ACC112 (cell line): ENCODE data around the gene C1orf53.
"Not testable (repeated sequence)": the region's sequence is repeated elsewhere in the genome, so short reads cannot be mapped to it uniquely, and the experiment has no call there.

Experiments
- H2AFZ ChIP-seq: fragments of 200-600 bp; sonication (generic); one replicate; pipeline ENCODE4 v1.6.0; 2017; ENCODE audit warnings: antibody characterized with exemption, low read length; ENCODE audit not compliant: unreplicated experiment
- H3K27ac ChIP-seq: fragments of 200-600 bp; sonication (generic); 2 replicates; pipeline ENCODE4 v1.5.1; 2014; ENCODE audit warnings: low read depth, mild to moderate bottlenecking, antibody characterized with exemption, low read length, moderate library complexity
- H3K27me3 ChIP-seq: fragments of 200-600 bp; sonication (generic); 2 replicates; pipeline ENCODE4 v1.6.1; 2014; ENCODE audit warnings: mild to moderate bottlenecking, antibody characterized with exemption, low read length, moderate library complexity, mixed read lengths; ENCODE audit not compliant: insufficient read depth
- H3K36me3 ChIP-seq: fragments of 200-600 bp; sonication (generic); 2 replicates; pipeline ENCODE4 v1.6.1; 2016; ENCODE audit warnings: mild to moderate bottlenecking, antibody characterized with exemption, low read length, moderate library complexity, mixed read lengths; ENCODE audit not compliant: insufficient read depth
- H3K4me1 ChIP-seq: fragments of 200-600 bp; sonication (generic); one replicate; pipeline ENCODE4 v1.6.1; 2016; ENCODE audit warnings: low read length, mixed read lengths; ENCODE audit not compliant: insufficient read depth, unreplicated experiment, control insufficient read depth
- H3K4me3 ChIP-seq: fragments of 200-600 bp; sonication (generic); 2 replicates; pipeline ENCODE4 v1.5.1; 2014; ENCODE audit warnings: mild to moderate bottlenecking, low read depth, low read length
- H3K79me2 ChIP-seq: fragments of 200-600 bp; sonication (generic); one replicate; pipeline ENCODE4 v1.6.0; 2016; ENCODE audit warnings: low read length; ENCODE audit not compliant: control insufficient read depth, unreplicated experiment, insufficient read depth

Gene C1orf53

DNA sequence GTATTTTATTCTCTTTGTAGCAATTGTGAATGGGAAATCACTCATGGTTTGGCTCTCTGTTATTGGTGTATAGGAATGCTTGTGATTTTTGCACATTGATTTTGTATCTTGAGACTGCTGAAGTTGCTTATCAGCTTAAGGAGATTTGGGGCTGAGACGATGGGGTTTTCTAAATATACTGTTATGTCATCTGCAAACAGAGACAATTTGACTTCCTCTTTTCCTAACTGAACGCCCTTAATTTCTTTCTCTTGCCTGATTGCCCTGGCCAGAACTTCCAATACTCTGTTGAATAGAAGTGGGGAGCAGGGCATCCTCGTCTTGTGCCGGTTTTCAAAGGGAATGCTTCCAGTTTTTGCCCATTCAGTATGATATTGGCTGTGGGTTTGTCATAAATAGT, 22.0 kb upstream of the C1orf53 start:
- H3K4me3 ChIP-seq, H3K4me1 ChIP-seq, H3K27ac ChIP-seq, H2AFZ ChIP-seq, H3K79me2 ChIP-seq, H3K36me3 ChIP-seq, H3K27me3 ChIP-seq: not testable (repeated sequence)

DNA sequence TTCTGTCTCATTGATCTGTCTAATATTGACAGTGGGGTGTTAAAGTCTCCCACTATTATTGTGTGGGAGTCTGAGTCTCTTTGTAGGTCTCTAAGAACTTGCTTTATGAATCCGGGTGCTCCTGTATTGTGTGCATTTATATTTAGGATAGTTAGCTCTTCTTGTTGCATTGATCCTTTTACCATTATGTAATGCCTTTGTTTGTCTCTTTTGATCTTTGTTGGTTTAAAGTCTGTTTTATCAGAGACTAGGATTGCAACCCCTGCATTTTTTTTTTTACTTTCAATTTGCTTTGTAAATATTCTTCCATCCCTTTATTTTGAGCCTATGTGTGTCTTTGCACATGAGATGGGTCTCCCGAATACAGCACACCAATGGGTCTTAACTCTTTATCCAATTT, 20.2 kb upstream of the C1orf53 start:
- not testable (repeated sequence) for H2AFZ ChIP-seq, H3K36me3 ChIP-seq, H3K27me3 ChIP-seq, H3K27ac ChIP-seq, H3K79me2 ChIP-seq, H3K4me1 ChIP-seq, H3K4me3 ChIP-seq

DNA sequence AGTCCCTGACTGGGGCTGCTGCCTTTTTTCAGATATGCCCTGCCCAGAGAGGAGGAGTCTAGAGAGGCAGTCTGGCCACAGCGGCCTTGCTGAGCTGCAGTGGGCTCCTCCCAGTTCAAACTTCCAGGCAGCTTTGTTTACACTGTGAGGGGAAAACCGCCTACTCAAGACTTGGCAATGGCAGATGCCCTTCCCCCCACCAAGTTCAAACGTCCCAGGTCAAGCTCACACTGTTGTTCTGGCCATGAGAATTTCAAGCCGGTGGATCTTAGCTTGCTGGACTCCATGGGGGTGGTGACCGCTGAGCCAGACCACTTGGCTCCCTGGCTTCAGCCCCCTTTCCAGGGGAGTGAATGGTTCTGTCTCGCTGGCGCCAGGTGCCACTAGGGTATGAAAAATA, 18.3 kb upstream of the C1orf53 start:
- Histone ChIP-seq H3K79me2 (no peaks in the 10 kb centered on the region), H3K36me3 (no peaks in the 10 kb centered on the region), H3K4me1 (no peaks in the 10 kb centered on the region), H3K27ac (no peak overlapping the region), H3K4me3 (no peak overlapping the region), H2AFZ (no peak overlapping the region), H3K27me3 (no peaks in the 10 kb centered on the region)

DNA sequence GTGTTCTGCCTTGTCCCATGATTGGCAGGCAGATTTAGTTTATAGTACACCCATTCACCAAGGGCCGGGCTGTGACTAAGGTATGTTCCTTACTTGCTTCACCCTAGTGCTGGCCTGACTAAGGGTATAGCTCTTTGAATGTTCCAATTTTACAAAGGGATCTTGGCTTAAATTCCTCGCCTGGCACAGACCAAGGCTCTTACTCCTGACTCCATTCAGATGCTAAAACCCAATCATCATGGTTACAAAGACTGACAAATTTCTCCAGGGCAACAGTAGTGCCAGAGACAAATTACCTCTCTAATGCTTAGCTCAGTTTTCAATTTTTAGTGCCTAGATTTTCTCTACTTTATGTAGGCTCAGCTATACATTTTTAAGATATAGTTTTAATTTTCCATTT, 11.5 kb upstream of the C1orf53 start:
- Histone ChIP-seq H3K36me3 (no peaks in the 10 kb centered on the region), H3K4me3 (no peak overlapping the region), H3K79me2 (no peaks in the 10 kb centered on the region), H2AFZ (no peak overlapping the region), H3K4me1 (no peaks in the 10 kb centered on the region), H3K27ac (no peak overlapping the region), H3K27me3 (no peaks in the 10 kb centered on the region)

DNA sequence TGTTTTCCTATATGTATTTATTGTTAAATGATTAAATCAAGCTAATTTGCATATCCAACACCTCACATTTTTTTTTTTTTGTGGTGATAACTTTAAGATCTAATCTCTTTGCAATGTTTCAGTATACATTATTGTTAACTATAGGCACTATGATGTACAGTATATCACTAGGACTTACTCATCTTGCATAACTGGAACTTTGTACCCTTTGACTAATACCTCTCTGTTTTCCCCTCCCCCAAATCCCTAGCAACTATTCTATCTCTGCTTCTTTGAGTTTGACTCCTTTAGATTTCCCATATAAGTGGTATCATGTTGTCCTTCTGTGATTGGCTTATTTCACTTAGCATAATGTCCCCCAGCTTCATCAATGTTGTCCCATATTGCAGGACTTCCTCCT, 9.7 kb upstream of the C1orf53 start:
- H2AFZ ChIP-seq = no peak overlapping the region

DNA sequence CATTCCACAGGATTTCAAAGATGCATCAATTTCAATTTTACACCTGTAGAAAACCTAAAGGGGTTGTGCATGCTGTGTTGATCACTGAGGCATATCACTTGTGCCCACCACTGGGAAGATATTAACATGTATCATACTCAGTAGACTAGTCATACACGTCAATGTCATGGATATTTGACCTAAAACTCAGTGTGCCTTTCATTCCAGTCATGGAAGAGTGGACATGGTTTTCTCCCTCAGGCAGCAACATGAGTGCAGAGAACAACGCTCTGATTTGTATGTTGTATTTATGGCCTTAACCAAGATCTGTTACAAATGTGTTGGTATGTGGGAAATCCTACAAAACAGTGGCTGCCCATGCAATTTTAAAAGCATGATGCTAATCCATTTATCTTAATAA, 6.1 kb upstream of the C1orf53 start:
- no peaks in the 10 kb centered on the region for H3K4me1 ChIP-seq
- no peaks in the 10 kb centered on the region for H3K27me3 ChIP-seq
- no peak overlapping the region for H3K4me3 ChIP-seq
- no peaks in the 10 kb centered on the region for H3K79me2 ChIP-seq
- H2AFZ ChIP-seq = no peak overlapping the region
- no peaks in the 10 kb centered on the region for H3K36me3 ChIP-seq
- no peak overlapping the region for H3K27ac ChIP-seq

More for the DNA sequence above, 9.7 kb upstream of the C1orf53 start:
- no peaks in the 10 kb centered on the region for H3K36me3 ChIP-seq
- H3K27me3 ChIP-seq = no peaks in the 10 kb centered on the region
- H3K4me1 ChIP-seq = no peaks in the 10 kb centered on the region
- H3K4me3 ChIP-seq = no peak overlapping the region
- H3K27ac ChIP-seq = no peak overlapping the region
- no peaks in the 10 kb centered on the region for H3K79me2 ChIP-seq

DNA sequence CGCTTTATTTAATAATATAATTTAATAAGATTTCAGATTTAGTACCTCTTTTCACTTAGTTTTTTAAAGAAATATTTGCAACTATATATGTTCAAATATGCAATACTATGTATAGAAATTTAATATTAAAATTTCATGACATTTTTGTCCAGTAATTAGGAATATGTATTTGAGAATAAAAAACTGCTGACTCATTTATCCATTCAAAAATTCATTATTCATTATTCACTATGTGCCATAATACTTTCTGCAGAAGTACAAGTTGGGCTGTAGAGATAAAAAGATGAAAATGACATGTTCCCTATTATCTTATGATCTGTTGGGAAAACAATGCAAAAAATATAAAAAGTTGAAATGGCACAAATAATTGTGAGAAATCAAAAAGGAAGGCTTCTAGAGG, 3.4 kb upstream of the C1orf53 start:
- no peaks in the 10 kb centered on the region for H3K36me3 ChIP-seq
- no peak overlapping the region for H2AFZ ChIP-seq
- no peak overlapping the region for H3K27ac ChIP-seq
- H3K79me2 ChIP-seq = no peaks in the 10 kb centered on the region
- H3K27me3 ChIP-seq = no peaks in the 10 kb centered on the region
- peaks cover 11% of the 10 kb centered on the region for H3K4me1 ChIP-seq
- no peak overlapping the region for H3K4me3 ChIP-seq

DNA sequence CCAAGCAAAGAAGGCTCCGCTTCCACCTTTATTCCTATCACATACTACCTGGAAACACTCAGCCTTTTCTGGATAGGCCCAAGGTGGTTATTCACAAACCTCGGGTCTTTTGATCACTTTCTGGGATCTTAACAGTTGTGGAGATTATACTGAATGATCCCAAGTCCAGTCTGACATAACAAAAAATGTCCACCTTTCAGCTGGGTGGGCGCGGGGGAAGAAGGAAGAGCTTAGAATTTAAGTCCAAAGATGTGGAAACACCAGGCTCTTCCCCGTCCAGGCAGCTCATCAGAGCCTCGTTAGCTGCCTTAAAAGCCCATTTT, 338 bp upstream of the C1orf53 start:
- no peaks in the 10 kb centered on the region; the same call in 1 of the 2 replicates for H3K27me3 ChIP-seq
- no peaks in the 10 kb centered on the region for H3K36me3 ChIP-seq
- peak overlapping the region; percentile 96 for H2AFZ ChIP-seq
- no peaks in the 10 kb centered on the region for H3K79me2 ChIP-seq
- H3K27ac ChIP-seq = peak overlapping the region; percentile 61
- peaks cover 11% of the 10 kb centered on the region for H3K4me1 ChIP-seq
- H3K4me3 ChIP-seq = peak overlapping the region; percentile 83

DNA sequence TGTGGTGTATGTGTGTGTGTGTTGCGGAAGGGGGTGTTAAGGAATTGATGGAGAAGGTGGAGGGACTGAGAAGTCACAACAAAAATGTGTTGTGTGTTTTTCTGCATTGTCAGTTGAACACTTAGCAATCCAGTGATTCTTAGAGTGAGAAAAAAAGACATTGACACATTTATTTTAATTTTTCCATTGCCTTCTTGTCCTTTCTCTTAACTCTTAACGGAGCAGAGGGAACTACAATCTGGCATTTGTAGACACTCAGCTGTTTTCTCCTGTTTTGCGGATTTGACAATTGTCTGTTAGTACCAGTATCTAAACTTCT, 725 bp downstream of the C1orf53 start:
- Histone ChIP-seq H3K27me3 (peaks cover 9% of the 10 kb centered on the region), H3K27ac (no peak overlapping the region), H3K79me2 (no peaks in the 10 kb centered on the region), H3K36me3 (no peaks in the 10 kb centered on the region), H3K4me3 (peak overlapping the region; percentile 83), H2AFZ (peak overlapping the region; percentile 83), H3K4me1 (peaks cover 11% of the 10 kb centered on the region)

DNA sequence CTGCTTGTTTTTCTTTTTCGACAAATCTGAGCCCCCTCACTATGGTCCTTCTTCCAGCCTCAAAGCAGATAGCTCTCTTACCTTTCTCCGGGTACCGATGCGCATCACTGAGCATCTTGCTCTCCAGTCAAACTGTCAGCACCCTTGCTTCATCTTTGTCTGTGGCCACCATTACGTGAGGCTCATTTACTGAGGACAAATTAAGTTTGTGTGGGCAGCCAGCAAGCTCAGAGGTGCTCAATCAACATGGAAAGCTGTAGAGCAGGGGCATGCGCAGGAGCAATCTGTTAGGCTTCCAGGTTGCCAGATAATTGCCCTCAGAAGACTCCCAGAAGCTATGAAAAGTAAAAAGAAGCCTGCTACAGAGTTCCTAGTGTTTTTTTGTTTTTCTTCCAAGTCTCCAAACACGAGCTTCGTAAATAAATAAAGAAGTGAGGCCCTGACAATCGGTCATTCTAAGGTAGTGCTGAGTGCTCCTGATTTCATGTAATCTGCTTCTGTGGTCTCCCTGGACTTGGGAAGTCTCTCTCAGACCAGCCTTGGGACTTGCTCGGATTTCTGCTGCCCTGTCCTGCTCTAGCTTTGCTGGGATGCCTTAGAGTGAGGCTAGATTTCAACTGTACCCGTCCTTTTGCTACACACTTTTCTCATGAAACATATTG, 1.8 kb downstream of the C1orf53 start:
- Histone ChIP-seq H3K36me3 (no peaks in the 10 kb centered on the region), H3K4me3 (no peak overlapping the region), H3K27me3 (peaks cover 20% of the 10 kb centered on the region), H3K4me1 (peaks cover 11% of the 10 kb centered on the region), H2AFZ (no peak overlapping the region), H3K27ac (no peak overlapping the region), H3K79me2 (no peaks in the 10 kb centered on the region)

DNA sequence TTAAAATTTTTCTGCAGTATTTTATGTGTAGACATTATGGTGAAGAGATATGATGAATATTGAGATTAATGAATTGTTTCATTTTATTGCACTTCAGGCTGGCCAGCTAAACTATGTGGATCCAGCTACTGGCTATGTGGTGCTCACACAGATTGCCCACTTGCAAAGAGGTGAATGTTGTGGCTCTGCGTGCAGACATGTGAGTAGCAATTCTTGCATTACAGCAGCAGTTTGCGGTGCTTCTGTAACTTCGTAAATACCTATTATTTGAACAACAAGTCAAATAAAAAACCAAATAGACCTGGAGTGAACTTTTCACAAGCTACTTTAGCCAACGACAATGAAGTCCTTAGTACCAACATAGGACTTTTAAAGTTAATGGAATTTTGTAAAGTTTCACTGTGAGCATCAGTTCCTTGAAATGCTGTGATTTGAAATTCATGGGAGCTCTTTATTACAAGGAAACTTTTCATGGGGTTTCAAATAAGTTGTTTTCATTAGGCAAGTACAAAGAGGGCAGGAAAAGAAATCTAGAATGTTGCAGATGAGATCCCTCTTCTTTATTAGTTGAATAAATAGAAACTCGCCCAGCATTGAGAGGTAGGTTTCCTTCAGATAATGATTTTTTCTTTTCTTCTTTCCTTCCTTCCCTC, 3.4 kb downstream of the C1orf53 start:
- peaks cover 36% of the 10 kb centered on the region for H3K27me3 ChIP-seq
- no peaks in the 10 kb centered on the region for H3K36me3 ChIP-seq
- peaks cover 11% of the 10 kb centered on the region for H3K4me1 ChIP-seq
- H3K27ac ChIP-seq = no peak overlapping the region
- H3K4me3 ChIP-seq = no peak overlapping the region
- no peaks in the 10 kb centered on the region for H3K79me2 ChIP-seq
- H2AFZ ChIP-seq = no peak overlapping the region
